T-helper 2 cell (primary cell): Measurements from ENCODE around the gene SNX24.
"Not testable (repeated sequence)": the region's sequence is repeated elsewhere in the genome, so short reads cannot be mapped to it uniquely, and the experiment has no call there.

Experiments
- DNase-seq, 5 experiments: peaks; one replicate each; pipeline versions ENCODE4 v3.0.0 to v3.0.0-alpha.2; 2012 to 2022

Gene SNX24

GRCh38 chr5:122874179-122874875, 28.9 kb downstream of the SNX24 start:
- no peak for DNase-seq

GRCh38 chr5:122877518-122877917, 32.1 kb downstream of the SNX24 start:
- no peak for DNase-seq

DNA sequence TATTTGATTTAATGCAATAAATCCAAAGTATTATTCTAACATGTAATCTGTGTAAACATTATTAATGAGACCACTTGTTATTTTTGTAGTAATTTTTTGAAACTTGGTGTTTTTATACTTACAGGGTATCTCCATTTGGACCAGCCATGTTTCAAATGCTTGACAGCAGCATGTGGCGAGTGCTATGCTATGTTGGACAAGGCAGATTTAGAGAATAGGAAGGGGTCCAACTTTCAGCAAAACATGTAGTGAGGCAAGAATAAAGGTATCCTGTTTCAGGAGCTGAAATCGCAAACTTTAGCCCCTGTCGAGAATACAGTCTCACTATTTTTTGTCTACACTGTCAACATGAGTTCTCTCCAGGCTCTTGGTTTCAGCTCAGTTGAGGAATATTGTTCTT, 33.7 kb downstream of the SNX24 start:
- no peak for DNase-seq

DNA sequence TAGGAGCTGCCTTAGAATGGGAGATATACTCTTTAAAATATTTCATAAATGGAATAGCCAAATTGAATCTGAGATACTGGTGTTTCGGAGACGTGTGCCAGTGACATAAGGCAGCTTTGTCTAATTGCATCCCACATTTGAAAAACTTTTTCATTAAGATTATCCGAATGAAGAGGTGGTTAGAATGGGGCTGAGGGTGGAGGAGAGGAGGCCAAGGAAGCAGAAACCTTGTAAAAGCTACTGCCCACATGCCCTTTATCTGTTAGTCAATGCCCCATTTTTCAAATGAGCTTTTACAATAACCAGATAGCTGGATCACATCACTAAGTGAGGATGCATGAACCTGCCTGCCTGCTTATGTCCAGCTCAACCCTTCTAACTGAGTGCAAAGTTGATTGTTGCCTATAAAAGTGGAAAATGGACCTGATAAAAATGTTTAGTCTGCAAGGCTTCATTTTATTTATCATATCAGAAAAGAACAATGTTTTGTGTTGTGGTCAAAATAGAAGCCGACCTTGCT, 34.8 kb downstream of the SNX24 start:
- no peak for DNase-seq

DNA sequence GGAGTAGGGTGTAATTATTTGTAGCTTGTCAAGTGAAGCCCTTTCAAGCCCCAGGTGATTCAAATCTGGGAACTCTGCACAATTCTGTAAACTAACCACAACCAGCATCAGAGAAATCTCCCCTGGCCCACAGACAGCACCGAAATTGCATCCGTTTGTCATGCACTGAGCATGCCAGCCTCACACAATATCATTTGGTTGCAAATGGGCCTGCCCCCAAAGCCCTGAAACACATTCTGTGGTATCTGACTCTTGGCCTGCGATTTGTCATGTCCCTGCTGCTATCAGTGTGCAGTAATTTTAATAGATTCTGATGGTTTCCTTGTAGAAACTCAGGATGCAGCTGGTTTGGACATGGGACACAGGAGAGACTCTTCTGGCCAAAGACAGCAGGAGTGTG, 35.3 kb downstream of the SNX24 start:
- DNase-seq, result peak in 1 of 5 experiments; percentile 83

- DNase-seq, result peak in 1 of 5 experiments; percentile 61
Measured at GRCh38 chr5:122882831-122883230, 37.4 kb downstream of the SNX24 start.

GRCh38 chr5:122885045-122885517, 39.7 kb downstream of the SNX24 start:
- no peak for DNase-seq

GRCh38 chr5:122885891-122886290, 40.5 kb downstream of the SNX24 start:
- DNase-seq, result no peak

DNA sequence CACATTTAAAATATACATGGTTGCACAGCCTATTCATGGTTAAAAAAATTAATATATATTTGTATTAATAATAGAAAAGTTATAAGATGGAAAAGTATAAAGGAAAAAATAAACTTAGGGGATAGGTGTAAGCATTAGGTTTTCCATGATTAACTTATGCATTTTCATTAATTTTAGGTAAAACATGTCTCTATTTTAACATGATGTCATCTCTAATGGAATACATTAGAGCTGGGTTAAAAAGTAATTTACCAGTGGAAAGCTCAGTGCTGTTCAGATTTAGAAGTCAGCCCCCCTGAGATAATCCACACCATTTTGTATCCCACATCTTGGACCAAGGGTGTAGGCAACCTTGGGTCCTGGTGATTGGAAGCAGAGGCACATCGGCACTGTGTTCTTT, 49.7 kb downstream of the SNX24 start:
- DNase-seq, result no peak

- DNase-seq, result no peak
Measured at GRCh38 chr5:122896598-122897282, 51.3 kb downstream of the SNX24 start.

GRCh38 chr5:122897283-122897602, 51.8 kb downstream of the SNX24 start:
- no peak for DNase-seq

- no peak for DNase-seq
Measured at GRCh38 chr5:122901346-122901745, 55.9 kb downstream of the SNX24 start.

GRCh38 chr5:122902263-122902662, 56.9 kb downstream of the SNX24 start:
- peak in 2 of 5 experiments; percentile 13 to 51 for DNase-seq

GRCh38 chr5:122906768-122907167, 61.4 kb downstream of the SNX24 start:
- DNase-seq, result no peak

DNA sequence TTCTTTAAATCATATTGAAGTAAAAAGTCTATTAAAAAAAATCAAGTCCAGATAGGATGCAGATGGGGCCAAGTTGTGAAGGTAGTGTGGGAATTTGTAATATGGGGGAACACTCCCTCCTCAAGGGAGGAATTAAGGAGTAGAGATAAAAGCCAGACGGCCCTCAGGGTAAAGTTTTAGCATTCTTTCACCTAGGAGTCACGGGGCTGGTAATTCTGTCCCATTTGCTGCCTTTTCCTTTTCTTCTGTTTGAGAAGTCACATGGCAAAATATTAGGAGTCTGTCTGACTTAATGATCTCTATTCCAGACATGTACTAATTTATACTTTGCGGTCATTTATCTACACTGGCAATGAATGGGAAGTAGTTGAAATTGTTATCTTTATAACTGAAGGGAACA, 61.9 kb downstream of the SNX24 start:
- DNase-seq, result no peak

DNA sequence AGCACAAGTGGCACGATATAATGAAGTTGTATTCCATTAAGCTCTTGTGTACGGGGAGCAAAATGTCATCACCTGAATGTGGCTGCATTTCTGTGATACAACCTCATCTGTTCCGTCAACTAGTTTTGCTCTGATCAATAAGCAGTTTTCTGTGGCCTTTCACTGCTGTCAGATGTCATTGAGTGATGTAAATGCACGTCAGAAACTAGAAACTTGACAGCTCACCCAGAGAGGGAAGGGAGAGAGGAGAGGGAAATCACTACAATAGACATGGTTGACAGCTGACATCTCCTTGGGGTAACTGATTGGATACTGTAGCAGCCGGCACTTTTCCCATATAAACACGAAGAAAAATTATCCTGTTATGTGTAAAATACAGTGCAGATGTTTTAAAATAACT, 62.7 kb downstream of the SNX24 start:
- DNase-seq, result no peak

DNA sequence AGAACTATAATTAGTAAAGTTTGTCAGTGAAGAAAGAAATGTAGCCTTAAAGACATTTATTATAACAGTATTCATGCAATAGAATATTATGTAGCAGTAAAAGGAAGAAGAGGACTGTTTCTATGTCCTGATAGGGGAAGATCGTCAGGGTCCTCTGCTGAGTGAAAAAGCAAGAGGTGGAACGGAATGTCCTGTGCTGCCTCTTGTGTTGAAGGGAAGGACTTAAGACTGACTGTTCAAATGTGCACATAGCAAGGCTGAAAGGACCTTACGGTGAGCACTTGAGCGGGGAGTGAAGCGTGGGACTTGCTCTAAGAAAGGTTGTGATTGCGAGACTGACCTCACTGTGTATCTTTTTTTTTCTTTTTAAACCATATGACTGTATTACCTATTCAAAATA, 63.2 kb downstream of the SNX24 start:
- no peak for DNase-seq

GRCh38 chr5:122909470-122910100, 64.2 kb downstream of the SNX24 start:
- DNase-seq, result no peak

DNA sequence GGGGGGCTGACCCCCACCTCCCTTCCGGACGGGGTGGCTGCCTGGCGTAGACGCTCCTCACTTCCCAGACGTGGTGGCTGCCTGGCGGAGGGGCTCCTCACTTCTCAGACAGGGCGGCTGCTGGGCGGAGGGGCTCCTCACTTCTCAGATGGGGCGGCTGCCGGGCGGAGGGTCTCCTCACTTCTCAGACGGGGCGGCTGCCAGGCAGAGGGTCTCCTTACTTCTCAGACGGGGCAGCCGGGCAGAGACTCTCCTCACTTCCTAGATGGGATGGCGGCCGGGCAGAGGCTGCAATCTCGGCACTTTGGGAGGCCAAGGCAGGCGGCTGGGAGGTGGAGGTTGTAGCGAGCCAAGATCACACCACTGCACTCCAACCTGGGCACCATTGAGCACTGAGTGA, 68.0 kb downstream of the SNX24 start:
- not testable (repeated sequence) for DNase-seq

GRCh38 chr5:122915717-122916461, 70.5 kb downstream of the SNX24 start:
- DNase-seq, result peak in 1 of 5 experiments; percentile 61

DNA sequence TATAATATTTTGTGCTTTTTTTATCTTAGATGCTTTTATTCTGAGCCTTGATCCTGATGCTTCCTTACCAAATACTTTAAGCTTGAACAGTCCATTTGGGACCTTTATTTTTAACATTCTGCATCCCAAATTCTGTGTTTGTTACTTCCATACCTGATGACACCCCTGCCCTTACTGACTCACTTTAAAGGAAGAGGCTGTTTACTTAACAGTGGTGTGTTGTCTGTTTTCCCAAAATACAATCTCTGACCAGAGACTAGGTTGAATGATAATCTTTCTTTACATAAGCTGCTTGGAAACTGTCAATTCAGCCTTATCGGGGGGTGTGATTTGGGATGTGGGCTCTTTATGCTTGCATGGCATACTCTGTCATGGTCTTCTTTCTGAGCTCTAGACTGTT, 71.1 kb downstream of the SNX24 start:
- DNase-seq, result no peak

DNA sequence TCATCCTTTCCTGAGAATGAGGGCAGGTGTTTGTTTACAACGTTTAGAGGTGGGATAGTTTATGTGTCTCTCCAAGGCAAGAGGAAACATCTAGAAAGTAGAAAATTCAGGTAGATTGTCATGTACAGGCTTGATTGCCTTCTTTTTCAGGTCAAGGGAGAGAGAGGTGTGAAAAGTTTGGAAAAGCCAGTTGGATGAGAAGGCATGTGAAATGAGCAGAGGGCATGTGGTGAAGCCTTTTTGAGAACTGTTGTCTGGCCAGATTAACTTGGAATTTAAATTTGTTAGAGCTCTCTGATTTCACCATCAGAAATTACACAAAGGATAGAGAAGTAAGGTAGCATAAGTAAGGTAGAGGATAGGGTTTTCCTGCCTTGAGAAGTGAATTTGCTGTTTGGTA, 74.6 kb downstream of the SNX24 start:
- no peak for DNase-seq

DNA sequence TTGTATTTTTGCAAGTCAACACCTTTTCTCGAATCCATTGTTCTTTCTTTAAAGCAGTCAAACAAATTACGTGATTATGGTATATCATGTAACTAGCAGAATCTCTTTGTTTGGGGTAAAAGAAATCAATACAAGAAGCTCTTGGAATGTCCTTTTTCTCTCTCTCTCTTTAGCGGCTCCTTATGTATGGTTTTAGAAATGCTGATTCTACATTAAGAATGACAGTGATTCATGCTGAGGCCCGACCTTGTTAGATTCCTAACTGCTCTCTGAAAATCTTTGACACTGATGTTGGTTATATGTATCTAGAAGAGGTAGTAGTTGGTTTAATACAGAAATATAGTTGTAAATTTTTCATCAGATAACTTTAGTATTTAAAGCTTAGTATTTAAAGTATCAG, 76.4 kb downstream of the SNX24 start:
- DNase-seq, result no peak
